ENCODE data around the gene SLC22A14. TPM values are rescaled to one million over a fixed set of nuclear protein-coding genes. Genes with fewer than 3 reads are reported as not detected.

Gene SLC22A14
- total and polyA plus RNA-seq, 10 of the 15 experiments (the other 5 are each of a cell fraction or from before 2014, with no cell fraction given): not detected

- TF ChIP-seq ZNF384 (IDR thresholded peaks at IDR 0.05; ENCODE audit: borderline replicate concordance, low read depth, low read length) (no peak), ATF3 (IDR thresholded peaks at IDR 0.05; ENCODE audit: borderline replicate concordance, extremely low read depth, low read depth, low read length) (no peak), RBBP5 (conservative IDR thresholded peaks at IDR 0.05) (no peak), JUNB (IDR thresholded peaks at IDR 0.05) (no peak)
Observed at GRCh38 chr3:38361496-38361895, 79.4 kb downstream of the SLC22A14 start (continued).

- no peak for ATAC-seq
- Histone ChIP-seq H3K9me3 (replicated peaks; ENCODE audit: control insufficient read depth, insufficient read depth, low read length) (no peaks in the 10 kb centered on the region), H3K4me1 (ENCODE audit: control insufficient read depth, insufficient read depth, low read length) (no peaks in the 10 kb centered on the region), H3K27me3 (replicated peaks in 1 of 2; ENCODE audit: control insufficient read depth in 2 of 2, insufficient read depth in 2 of 2, low read length in 1 of 2) (no peaks in the 10 kb centered on the region), H3K36me3 (ENCODE audit: control insufficient read depth in 2 of 2, insufficient read depth in 2 of 2, low read length in 1 of 2) (peaks cover 0 to 6% of the 10 kb centered on the region in 2 experiments; a peak in 3 of 4 replicates), H3K4me3 (no peak overlapping the region), H3K79me2 (ENCODE audit: control insufficient read depth, insufficient read depth, low read length) (no peaks in the 10 kb centered on the region), H2AFZ (ENCODE audit: control insufficient read depth, low read depth, low read length) (no peak overlapping the region), H3K27ac (ENCODE audit: control insufficient read depth, insufficient read depth) (no peak overlapping the region), H3K9ac (ENCODE audit: control insufficient read depth, insufficient read depth, low read length) (no peak overlapping the region), H3K4me2 (ENCODE audit: control insufficient read depth, insufficient read depth) (no peak overlapping the region), H4K20me1 (ENCODE audit: control insufficient read depth, insufficient read depth) (no peaks in the 10 kb centered on the region)
- CTCF ChIA-PET: no interaction called here
- in situ Hi-C loops (cut with MboI) (no loop called here), intact Hi-C loops (cut with micrococcal nuclease; ENCODE audit: unreplicated experiment) (no loop called here)
- no peak for FAIRE-seq
- no peak for DNase-seq (ENCODE audit: low read depth, low spot score)
- SMC1A ChIA-PET (ENCODE audit: uncharacterized antibody, unreplicated experiment): no interaction called here
- 91% methylated on average over 9 of the region's 9 CpGs for WGBS (ENCODE audit: insufficient coverage, insufficient replicate concordance, low lambda C conversion rate, missing lambda C conversion rate)
- BruUV-seq (replicated peaks): no TSS peak
- POLR2A ChIA-PET: no interaction called here
- RAD21 ChIA-PET (ENCODE audit: unreplicated experiment): no interaction called here
- no peak for TF ChIP-seq NKRF (conservative IDR thresholded peaks at IDR 0.05)
- no peak for TF ChIP-seq ZNF687 (IDR thresholded peaks at IDR 0.05)
- no peak for TF ChIP-seq NR2C2 (IDR thresholded peaks at IDR 0.05; ENCODE audit: borderline replicate concordance, control insufficient read depth, insufficient read length, low read depth)
- TF ChIP-seq ZSCAN29 (IDR thresholded peaks at IDR 0.05): no peak
- TF ChIP-seq SIX5 (IDR thresholded peaks at IDR 0.05; ENCODE audit: low read depth, low read length, severe bottlenecking): no peak
- no peak for TF ChIP-seq POLR2AphosphoS2 (IDR thresholded peaks at IDR 0.05; ENCODE audit: low read depth, low read length)
- TF ChIP-seq ZZZ3 (IDR thresholded peaks at IDR 0.05; ENCODE audit: control insufficient read depth, insufficient read length, low read depth): no peak
- no peak for TF ChIP-seq MAX (IDR thresholded peaks at IDR 0.05; ENCODE audit: low read depth, low read length)
- TF ChIP-seq YY1 (IDR thresholded peaks at IDR 0.05; ENCODE audit: low read depth, low read length): no peak
Observed at GRCh38 chr3:38362825-38363224, 80.7 kb downstream of the SLC22A14 start.
